Hepatocyte (in vitro differentiated cells): ENCODE data around the gene RCAN2.

Source experiments
- EZH2 ChIP-seq: fragments of 200-600 bp; sonication (generic); IDR thresholded peaks from 2 replicates; pipeline ENCODE4 v1.6.1; 2016; ENCODE audit warnings: antibody characterized with exemption, mild to moderate bottlenecking, borderline replicate concordance
- TF ChIP-seq, protein P1 (sequence below): fragments of 200-600 bp; sonication (generic); IDR thresholded peaks from 2 replicates; pipeline ENCODE4 v1.5.1; 2016; ENCODE audit warnings: antibody characterized with exemption, mild to moderate bottlenecking; ENCODE audit not compliant: poor library complexity

DNA sequence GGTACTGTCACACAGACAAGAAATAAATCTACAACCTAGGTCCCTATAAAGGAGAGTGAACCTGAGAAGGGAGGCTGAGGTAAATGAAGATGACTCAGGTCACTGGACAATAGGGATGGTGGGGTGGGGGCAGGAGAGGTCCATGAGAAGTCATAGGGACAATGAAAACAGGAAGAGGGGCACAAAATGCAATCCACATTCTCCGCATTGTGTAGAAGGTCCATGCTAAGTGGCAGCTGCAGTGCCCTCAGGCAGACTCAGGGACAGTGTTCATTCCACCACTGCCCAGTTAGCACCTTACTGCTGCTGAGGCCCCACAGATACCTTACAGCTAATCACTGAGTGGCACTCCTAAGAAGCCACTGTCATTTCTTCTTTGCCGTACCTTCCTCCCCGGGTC lies 156.8 kb downstream of the RCAN2 start:
- no peak for TF ChIP-seq EZH2
- TF ChIP-seq, protein P1, sequence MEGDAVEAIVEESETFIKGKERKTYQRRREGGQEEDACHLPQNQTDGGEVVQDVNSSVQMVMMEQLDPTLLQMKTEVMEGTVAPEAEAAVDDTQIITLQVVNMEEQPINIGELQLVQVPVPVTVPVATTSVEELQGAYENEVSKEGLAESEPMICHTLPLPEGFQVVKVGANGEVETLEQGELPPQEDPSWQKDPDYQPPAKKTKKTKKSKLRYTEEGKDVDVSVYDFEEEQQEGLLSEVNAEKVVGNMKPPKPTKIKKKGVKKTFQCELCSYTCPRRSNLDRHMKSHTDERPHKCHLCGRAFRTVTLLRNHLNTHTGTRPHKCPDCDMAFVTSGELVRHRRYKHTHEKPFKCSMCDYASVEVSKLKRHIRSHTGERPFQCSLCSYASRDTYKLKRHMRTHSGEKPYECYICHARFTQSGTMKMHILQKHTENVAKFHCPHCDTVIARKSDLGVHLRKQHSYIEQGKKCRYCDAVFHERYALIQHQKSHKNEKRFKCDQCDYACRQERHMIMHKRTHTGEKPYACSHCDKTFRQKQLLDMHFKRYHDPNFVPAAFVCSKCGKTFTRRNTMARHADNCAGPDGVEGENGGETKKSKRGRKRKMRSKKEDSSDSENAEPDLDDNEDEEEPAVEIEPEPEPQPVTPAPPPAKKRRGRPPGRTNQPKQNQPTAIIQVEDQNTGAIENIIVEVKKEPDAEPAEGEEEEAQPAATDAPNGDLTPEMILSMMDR, result no peak
